Renal cortex interstitium (tissue), 15 donors: ENCODE data around the gene C10orf120. TPM values are rescaled to one million over a fixed set of nuclear protein-coding genes. Genes with fewer than 3 reads are reported as not detected.

Source experiments
- DNase-seq, 11 donors: peaks; one replicate each; pipeline ENCODE4 v3.0.0-alpha.2; 2013; ENCODE audit warnings: low read depth in 9 of 11, low spot score in 4 of 11; ENCODE audit errors: extremely low read depth in 1 of 11
- long read RNA-seq, 16 experiments: transcript quantifications; one replicate each; lab custom pipeline, GENCODE V29; 2026
- polyA plus RNA-seq, 3 donors: library from polyadenylated mRNA; unstranded; fragments of 120-200 nt; gene quantifications; one replicate each; pipeline ENCODE4 v1.2.1, GENCODE V29; 2013; ENCODE audit not compliant: insufficient read length in 3 of 3

C10orf120 gene
- polyA plus RNA-seq: not detected
- long read RNA-seq, donor 1: 0 reads
- long read RNA-seq, donor 2: 0 reads
- long read RNA-seq, donor 3: 0 reads
- long read RNA-seq, donor 4: 0 reads
- long read RNA-seq, donor 5: 0 reads
- long read RNA-seq, donor 6: 0 reads
- long read RNA-seq, donor 7: 0 reads
- long read RNA-seq, donor 8: 0 reads
- long read RNA-seq, donor 9: 0 reads
- long read RNA-seq, donor 10: 0 reads
- long read RNA-seq, donor 11: 0 reads
- long read RNA-seq, donor 12: 0 reads
- long read RNA-seq, donor 13: 0 reads
- long read RNA-seq, donor 14: 0 reads
- long read RNA-seq, donor 15: 0 reads
- long read RNA-seq, donor 16: 0 reads

DNA sequence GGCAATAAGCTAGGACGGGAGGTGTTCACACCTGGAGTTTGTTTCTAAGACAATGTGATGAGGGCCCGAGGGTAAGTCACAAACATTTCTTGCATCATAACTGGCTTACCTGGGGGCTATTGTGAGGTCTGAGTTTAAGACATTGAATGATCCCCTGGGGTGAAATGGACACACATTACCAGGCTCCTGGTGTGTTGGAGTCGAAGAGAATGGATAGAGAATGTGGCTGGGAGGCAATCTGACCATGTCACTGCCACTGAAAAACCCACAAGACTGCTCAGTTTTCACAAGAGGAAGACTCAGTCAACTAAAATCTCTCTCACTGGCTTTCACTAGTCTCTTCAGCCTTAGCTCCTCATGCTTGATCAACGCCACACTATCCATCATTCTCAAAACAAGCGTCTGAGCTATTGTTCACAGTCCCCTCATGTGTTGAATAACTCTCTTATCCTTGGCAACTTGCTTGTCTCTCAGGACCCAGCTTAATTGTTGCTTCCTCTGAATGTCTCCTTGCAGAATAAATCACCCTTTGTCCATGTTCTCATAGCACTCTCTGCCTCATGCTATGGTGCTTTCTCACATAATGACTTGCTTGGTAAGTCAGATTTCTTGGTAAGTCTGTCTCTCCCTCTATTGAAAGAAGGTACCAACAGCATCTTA is at the start of gene C10orf120:
Gene C10orf120, minus strand, starts transcription at position 51 of the 660 bp plus-strand sequence. CDS start 56 bp downstream, outside the sequence.
- DNase-seq: no peak

DNA sequence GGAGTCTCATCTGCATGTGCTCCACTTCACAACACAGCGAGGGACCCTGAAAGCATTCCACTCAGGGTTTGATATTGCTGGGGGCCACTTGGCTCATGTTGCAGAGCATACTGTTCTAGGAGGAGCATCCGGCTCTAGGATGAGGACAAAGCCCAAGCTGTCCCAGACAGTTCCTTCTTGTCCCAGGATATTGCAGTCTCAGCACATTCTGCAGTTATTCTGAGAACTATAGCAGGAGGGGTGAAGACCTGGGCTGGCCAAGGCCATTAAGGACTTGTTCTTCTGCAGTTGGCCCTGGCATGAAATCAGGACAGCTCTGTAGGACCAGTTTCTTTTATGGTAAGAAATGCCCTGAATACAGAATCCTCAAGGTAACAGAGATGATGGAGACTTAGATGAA is 48.9 kb upstream of the C10orf120 start:
- no peak for DNase-seq

DNA sequence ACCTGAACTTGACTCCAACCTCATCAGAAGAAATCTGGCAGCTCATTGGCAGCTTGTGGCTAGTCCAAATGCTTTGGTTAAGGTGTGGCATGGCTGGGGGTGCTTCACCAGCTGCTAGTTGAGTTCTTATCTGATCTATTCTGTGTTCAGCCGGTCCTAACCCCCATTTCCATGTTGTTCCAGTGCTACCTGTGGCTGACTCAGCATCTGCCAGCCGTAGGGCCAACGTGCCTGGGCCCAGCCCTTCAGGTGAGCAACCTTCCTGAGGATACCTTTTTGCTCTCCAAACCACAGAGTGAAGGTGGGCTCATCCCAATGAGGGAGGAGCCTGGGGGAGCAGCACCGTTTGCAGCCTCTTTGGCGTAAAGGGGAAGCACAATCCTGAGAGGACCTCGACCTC is 46.8 kb upstream of the C10orf120 start:
- no peak for DNase-seq

GRCh38 chr10:122744257-122744656 is 44.6 kb upstream of the C10orf120 start:
- DNase-seq: no peak

- no peak for DNase-seq
These were observed 41.0 kb upstream of the C10orf120 start for GRCh38 chr10:122740640-122741039.

DNA sequence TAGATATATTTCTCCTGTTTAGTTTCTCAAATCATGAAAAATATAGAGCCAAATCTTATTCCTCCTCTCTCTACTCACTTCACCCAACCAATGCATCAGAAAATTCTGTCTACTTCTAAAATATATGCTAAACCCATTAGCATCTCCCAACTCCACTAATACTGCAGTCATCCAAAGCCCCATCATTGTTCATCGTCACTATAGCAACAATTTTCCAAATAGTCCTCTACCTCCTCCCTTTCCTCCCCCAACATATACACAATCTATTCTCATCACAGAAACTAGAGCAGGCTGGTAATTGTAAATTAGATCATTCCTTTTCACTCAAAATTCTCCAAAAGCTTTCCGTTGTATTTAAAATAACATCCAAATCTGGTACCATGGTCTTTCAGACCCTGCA is 38.4 kb upstream of the C10orf120 start:
- no peak for DNase-seq

- DNase-seq: no peak
These were observed 34.5 kb upstream of the C10orf120 start for GRCh38 chr10:122733931-122734665.

DNA sequence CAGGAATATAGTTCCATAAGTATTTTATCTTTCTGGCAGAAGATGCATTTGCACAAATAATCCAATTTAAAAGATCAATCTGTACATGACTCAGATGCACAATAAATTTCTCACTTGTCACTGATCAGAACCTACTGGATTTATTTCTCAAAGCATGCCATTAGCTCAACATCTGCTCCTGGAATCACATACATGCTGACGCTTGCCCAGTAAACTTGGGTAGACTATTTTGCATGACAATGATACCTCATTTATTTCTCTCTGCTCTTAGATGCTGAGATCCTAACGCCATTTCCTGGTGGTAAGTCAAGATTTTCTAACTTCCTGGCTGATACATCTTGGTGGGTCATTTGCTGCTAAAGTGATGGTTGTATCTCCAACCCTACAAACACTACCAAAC is 33.8 kb upstream of the C10orf120 start:
- no peak for DNase-seq

- DNase-seq: no peak
These were observed 30.6 kb upstream of the C10orf120 start for GRCh38 chr10:122730238-122730637.

DNA sequence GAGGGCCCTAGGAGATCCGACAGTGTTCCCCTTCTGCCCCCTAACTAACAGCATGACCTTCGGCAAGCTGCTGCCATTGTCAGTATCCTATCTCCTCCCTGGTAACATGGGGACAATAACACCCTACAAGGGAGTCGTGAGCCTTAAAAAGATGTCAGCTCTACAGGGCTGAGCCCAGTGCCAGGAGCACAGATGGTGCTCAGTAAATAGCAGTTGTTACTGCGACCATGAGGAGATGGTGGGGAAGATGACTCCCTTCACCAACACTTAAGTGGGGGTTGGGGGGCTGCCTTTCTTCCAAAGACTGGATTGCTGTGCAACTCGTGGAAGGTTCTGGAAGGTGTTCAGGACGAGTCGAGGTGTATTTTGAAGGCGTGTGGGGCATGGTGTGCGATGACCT is 29.5 kb upstream of the C10orf120 start:
- no peak for DNase-seq

GRCh38 chr10:122727426-122727825 is 27.8 kb upstream of the C10orf120 start:
- DNase-seq: no peak

DNA sequence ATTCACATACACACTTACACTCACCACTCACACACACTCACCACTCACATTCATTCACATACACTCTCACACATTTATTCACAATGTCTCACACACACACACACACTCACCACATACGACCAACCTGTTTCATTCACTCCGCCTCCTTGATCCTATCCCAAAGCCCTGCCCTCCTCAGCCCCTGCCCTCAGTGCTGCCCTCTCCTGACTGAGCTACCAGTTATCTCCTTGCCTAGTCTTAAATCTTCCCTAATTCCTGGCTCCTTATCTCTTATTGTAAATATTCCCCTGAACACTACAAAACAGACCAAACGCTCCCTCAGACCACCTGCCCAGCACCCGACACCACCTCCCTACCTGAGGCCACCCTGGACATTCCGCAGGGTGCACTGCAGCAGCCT is 26.1 kb upstream of the C10orf120 start:
- no peak for DNase-seq

- DNase-seq: no peak
These were observed 25.4 kb upstream of the C10orf120 start for GRCh38 chr10:122725006-122725405.

DNA sequence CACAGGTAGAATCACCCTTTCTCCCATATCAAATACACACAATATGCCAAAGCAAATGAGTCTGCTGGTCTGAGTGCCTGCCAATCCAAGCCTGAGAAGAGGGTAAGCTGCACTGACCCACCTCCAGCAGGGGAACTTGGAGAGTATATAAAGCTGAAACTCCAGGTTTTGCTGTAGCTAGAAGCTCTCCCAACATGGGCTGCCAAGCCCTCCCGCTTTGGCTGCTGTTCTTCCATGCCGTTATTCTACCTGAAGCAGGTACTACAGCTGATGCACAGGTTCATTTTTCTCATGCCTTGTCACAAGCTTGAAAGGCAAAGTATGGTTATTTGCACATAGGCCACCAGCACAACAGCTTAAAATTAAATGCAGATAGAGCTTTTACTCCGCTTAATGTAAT is 21.5 kb upstream of the C10orf120 start:
- no peak for DNase-seq

DNA sequence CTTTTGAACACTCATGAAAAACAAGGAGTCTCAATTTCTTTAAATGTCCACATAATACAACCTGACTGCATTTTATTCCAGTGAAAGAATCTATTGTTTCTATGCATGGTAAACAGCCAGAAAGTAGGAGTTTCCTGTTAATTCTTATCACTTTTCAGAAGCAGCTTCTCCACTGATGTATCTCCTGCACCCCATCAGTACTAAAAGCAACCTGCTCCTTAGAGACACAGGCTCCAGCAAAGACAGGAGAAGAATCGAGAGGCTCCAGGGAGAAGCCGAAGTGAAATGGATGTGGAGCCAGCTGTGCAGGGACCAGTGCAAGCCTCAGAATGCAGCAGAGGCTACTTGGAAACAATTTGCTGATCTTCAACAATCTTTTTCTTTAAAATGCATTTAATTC is 16.4 kb upstream of the C10orf120 start:
- no peak for DNase-seq

DNA sequence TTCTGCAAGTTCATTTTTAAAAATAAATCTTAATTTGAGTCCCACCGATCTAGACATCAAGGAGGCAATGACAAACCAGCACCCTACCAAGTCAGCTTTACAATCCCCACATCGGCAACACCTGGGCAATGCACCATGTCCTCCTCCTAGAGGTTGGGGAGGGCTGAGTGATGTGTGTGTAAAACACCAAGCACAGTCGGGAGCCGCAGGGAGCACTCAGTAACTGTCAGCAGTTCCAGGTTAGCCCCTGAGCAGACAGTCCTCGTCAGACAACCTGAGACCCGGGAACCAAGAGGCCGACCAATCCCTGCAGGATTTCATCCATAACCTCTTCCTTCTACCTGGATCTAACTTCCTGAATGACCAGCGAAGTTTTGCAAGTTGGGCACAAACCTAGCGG is 15.9 kb upstream of the C10orf120 start:
- DNase-seq: no peak

DNA sequence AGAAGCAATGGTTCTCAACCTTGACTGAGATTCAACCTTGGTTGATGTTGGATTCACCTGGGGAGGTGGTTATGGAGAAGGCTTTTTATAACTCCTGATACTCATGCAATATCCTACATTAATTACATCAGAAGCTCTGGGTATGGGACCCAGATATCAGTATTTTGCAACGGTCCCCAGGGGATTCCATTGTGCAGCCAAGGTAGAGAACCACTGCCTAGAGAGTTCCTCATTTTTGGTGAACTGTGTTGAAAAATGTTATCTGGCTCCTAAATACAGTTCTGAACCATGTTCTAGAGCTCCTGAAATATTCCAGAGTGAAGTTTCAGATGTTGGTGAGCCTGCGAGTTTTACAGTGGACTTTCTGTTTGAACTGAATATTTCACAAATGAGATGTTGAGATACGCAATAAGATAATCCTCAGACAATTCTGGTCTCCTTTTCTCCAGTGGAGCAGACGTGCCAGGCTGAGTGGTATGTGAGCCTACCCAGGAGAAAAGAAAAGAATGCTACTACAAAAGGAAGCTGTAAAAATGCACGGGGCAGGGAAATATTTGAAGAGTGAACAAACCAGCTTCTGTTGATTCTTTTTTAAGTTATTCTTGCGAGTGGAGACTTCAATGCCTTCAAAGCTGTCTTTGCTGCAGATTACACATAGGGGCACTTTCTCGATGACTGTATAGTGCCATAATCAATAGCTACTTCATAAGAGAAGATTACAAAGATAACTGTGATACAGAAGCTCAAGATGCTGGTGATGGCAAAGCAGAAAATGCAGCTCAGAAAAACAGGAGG is 13.6 kb upstream of the C10orf120 start:
- DNase-seq: no peak

DNA sequence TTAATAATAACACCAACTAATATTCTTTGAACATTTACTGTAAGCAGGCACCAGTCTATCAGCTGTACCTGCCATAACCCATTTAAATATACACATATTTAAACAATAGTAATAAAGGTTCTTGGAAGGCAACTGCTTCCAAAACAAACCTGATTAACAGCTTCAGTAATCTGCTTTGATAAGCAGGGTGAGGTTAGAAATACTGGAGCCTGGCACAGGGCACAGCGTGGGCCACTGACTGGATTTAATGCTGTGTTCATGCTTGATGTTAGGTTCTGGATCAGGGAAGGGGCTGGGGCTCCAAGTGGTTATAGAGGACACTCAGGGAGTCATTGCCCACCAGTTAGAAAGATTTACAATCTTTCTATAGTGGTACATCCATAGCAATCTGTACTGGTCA is 10.9 kb upstream of the C10orf120 start:
- no peak for DNase-seq

DNA sequence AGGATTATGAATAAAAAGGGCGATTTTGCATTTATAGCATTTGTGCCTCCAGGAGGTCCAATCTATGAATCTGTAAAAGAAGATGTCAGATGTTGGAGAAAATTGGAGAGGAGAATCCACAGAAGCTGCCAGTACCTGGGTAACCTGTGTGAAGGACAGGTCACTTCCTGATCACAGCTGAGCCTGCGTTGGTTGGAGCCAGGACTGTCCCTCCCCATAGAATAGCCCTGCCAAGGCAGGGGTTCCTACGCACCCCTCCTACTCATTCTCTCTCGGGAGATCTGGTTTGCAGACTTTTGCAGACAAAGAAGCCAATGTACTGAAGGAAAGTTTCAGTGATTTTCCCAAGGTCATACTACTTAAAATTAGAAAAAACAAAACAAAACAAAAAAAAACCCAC is 10.3 kb upstream of the C10orf120 start:
- no peak for DNase-seq
